Heart left ventricle (tissue), 13 donors: ENCODE measurements around the gene CTNNA3.

ENCODE experiments used
- POLR2A ChIP-seq, 2 donors: fragments of 450-650 bp; IDR thresholded peaks; one replicate each; pipeline ENCODE4 v1.6.1; 2017; ENCODE audit warnings: antibody characterized with exemption in 2 of 2, mild to moderate bottlenecking in 2 of 2, moderate library complexity in 2 of 2
- TF ChIP-seq, protein P1 (sequence below), 12 donors: fragments of 200-600 bp; sonication (generic) in 4 of 12; IDR thresholded peaks; one replicate each; pipeline versions ENCODE4 v1.5.0 to v1.8.0; 2018 to 2022; ENCODE audit warnings: antibody characterized with exemption in 12 of 12, mild to moderate bottlenecking in 5 of 12
- donor health status: ischemic (EF 13 %, LVEDD 7.1; RV severe dilation, severe dysfunction).
- donor health status: DM: no; HTN: yes; CAD: no.
- donor health status: DM: no; HTN: no; CAD: no.
- donor health status: ischemic (EF 25% LVEDD 6.9; RV normal size, moderate dysfunction).
- donor health status: ischemic (EF 25% LVEDD 5.7; RV mildly dilated, moderate dysfunction).
- donor health status: ischemic (EF 35%, LVEDD 5.7; RV mildly dilated, moderate dysfunction).
- donor health status: nonischemic (EF 11% LVEDD 7.7; RV severe dilation, severe dysfunction).
- donor health status: DM: yes; HTN: yes; CAD: no.
- donor health status: PGD.
- donor health status: ischemic (EF 29% LVEDD 5.4; RV normal size, mild dysfunction).
- donor health status: nonischemic (EF 23%, LVEDD 6.1; RV moderate dilation, normal function).

DNA sequence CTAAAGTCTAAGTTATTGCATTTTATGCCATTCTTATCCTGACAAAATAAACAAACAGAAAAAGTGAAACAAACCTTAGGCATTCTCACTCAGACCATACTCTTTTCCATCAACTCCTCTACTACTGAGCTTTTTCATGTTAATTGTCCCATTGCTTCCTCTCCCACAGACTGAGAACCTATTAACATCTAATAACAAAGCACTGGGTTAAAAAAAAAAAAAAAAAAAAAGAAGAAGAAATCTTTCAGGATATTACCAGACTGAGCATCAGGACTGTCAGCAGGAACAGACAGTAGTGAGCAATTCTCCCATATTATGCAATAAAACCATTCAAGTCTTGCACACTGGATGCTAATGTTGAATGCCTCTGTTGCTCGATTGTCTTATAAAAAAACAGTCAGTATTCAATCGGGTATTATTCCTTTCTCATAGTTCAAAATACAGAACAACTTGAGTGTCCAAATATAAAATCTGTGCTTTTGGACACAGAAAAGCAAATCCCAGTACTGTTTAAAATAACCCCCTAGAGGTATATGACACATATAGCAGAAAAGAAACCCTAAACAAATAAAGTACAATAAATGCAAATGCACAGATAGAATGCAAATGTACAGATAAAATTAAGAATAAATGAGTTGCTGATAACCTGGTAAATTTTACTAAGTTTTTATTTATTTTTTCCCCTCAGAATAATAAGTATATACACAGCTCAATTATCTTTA is 1301.5 kb downstream of the CTNNA3 start:
- TF ChIP-seq, protein P1, sequence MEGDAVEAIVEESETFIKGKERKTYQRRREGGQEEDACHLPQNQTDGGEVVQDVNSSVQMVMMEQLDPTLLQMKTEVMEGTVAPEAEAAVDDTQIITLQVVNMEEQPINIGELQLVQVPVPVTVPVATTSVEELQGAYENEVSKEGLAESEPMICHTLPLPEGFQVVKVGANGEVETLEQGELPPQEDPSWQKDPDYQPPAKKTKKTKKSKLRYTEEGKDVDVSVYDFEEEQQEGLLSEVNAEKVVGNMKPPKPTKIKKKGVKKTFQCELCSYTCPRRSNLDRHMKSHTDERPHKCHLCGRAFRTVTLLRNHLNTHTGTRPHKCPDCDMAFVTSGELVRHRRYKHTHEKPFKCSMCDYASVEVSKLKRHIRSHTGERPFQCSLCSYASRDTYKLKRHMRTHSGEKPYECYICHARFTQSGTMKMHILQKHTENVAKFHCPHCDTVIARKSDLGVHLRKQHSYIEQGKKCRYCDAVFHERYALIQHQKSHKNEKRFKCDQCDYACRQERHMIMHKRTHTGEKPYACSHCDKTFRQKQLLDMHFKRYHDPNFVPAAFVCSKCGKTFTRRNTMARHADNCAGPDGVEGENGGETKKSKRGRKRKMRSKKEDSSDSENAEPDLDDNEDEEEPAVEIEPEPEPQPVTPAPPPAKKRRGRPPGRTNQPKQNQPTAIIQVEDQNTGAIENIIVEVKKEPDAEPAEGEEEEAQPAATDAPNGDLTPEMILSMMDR (IDR thresholded peaks at IDR 0.05), result no peak
- no peak for TF ChIP-seq POLR2A (IDR thresholded peaks at IDR 0.05)
